Chondrocyte (in vitro differentiated cells): Measurements from ENCODE around the gene AP3S2. TPM values are rescaled to one million over a fixed set of nuclear protein-coding genes. Genes with fewer than 3 reads are reported as not detected.

Experiments used
- DNase-seq: peaks from one replicate; pipeline ENCODE4 v3.0.0; 2021; ENCODE audit warnings: mixed read lengths, low spot score
- H3K27ac Mint-ChIP-seq: one replicate; pipeline ENCODE4 v1.8.0; 2021; ENCODE audit warnings: mild to moderate bottlenecking, moderate library complexity, mixed read lengths; ENCODE audit not compliant: unreplicated experiment
- H3K27me3 Mint-ChIP-seq: 2 replicates; pipeline ENCODE4 v1.8.0; 2021; ENCODE audit warnings: low read depth, mixed read lengths
- H3K36me3 Mint-ChIP-seq: 2 replicates; pipeline ENCODE4 v1.8.0; 2021; ENCODE audit warnings: low read depth, mixed read lengths
- H3K4me1 Mint-ChIP-seq: 2 replicates; pipeline ENCODE4 v1.8.0; 2021; ENCODE audit warnings: low read depth, mild to moderate bottlenecking, mixed read lengths
- H3K4me3 Mint-ChIP-seq: one replicate; pipeline ENCODE4 v1.8.0; 2021; ENCODE audit warnings: mild to moderate bottlenecking, moderate library complexity, mixed read lengths; ENCODE audit not compliant: unreplicated experiment
- H3K9me3 Mint-ChIP-seq: 2 replicates; pipeline ENCODE4 v1.8.0; 2021; ENCODE audit warnings: low read depth, mixed read lengths
- total RNA-seq: library from RNA; stranded (reverse); gene quantifications from 3 replicates; pipeline ENCODE4 v1.2.1, GENCODE V29; 2021
- TF ChIP-seq, protein P1 (sequence below): fragments of 200-600 bp; sonication (generic); IDR thresholded peaks from 2 replicates; pipeline ENCODE4 v1.5.0; 2021; ENCODE audit warnings: antibody characterized with exemption, mild to moderate bottlenecking, moderate library complexity

The AP3S2 gene
- total RNA-seq, 1 donor from 2014 or later = 24.4 TPM

DNA sequence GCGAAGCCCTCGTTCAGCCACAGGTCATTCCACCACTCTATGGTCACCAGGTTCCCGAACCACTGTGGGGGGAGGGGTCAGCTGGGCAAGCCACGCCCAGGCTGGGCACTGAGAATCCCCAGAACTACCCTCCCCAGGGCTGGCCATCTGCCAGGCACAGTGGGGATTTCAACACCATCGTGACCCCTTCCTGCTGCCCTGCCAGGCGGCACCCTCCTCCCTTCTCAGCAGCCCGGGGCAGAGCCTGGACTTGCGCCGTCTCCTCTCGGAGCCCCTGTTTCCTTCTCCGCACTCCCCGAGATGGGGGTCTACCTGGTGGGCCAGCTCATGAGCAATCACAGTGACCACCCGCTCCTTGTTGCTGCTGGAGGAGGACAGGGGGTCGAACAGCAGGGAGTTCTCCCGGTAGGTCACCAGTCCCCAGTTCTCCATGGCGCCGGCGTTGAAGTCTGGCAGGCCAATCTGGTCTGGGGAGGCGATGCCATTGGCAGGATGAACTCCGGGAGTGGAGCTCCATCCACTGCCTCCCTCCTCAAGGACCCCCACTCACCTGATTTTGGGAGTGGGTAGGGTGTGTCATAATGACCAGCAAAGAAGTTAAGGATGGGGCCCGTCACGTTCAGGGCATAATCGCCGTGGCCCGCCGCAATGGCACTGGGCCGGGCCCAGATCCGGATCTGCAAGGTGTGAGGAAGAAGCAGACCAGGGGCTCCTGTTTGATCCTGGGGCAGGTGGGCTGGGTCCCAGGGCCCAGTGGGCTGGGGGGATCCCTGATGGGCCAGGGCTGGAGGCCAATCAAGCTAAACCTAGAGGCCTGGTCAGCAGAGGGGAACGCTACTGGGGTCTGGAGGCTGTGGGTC is 89.6 kb downstream of the AP3S2 start:
- no peaks in the 10 kb centered on the region for H3K27me3 Mint-ChIP-seq
- TF ChIP-seq, protein P1, sequence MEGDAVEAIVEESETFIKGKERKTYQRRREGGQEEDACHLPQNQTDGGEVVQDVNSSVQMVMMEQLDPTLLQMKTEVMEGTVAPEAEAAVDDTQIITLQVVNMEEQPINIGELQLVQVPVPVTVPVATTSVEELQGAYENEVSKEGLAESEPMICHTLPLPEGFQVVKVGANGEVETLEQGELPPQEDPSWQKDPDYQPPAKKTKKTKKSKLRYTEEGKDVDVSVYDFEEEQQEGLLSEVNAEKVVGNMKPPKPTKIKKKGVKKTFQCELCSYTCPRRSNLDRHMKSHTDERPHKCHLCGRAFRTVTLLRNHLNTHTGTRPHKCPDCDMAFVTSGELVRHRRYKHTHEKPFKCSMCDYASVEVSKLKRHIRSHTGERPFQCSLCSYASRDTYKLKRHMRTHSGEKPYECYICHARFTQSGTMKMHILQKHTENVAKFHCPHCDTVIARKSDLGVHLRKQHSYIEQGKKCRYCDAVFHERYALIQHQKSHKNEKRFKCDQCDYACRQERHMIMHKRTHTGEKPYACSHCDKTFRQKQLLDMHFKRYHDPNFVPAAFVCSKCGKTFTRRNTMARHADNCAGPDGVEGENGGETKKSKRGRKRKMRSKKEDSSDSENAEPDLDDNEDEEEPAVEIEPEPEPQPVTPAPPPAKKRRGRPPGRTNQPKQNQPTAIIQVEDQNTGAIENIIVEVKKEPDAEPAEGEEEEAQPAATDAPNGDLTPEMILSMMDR = no peak
- H3K9me3 Mint-ChIP-seq = no peaks in the 10 kb centered on the region
- no peak overlapping the region for H3K27ac Mint-ChIP-seq
- peaks cover 24% of the 10 kb centered on the region for H3K4me1 Mint-ChIP-seq
- no peak overlapping the region for H3K4me3 Mint-ChIP-seq
- peak; percentile 73 for DNase-seq
- peaks cover 18% of the 10 kb centered on the region for H3K36me3 Mint-ChIP-seq

- peaks cover 14% of the 10 kb centered on the region for H3K4me1 Mint-ChIP-seq
- H3K9me3 Mint-ChIP-seq = no peaks in the 10 kb centered on the region
- DNase-seq = no peak
- H3K4me3 Mint-ChIP-seq = no peak overlapping the region
- TF ChIP-seq, protein P1 = no peak
- H3K36me3 Mint-ChIP-seq = peaks cover 23% of the 10 kb centered on the region
- no peak overlapping the region for H3K27ac Mint-ChIP-seq
- H3K27me3 Mint-ChIP-seq = no peaks in the 10 kb centered on the region
These were observed 90.6 kb downstream of the AP3S2 start for GRCh38 chr15:89802986-89803824.

DNA sequence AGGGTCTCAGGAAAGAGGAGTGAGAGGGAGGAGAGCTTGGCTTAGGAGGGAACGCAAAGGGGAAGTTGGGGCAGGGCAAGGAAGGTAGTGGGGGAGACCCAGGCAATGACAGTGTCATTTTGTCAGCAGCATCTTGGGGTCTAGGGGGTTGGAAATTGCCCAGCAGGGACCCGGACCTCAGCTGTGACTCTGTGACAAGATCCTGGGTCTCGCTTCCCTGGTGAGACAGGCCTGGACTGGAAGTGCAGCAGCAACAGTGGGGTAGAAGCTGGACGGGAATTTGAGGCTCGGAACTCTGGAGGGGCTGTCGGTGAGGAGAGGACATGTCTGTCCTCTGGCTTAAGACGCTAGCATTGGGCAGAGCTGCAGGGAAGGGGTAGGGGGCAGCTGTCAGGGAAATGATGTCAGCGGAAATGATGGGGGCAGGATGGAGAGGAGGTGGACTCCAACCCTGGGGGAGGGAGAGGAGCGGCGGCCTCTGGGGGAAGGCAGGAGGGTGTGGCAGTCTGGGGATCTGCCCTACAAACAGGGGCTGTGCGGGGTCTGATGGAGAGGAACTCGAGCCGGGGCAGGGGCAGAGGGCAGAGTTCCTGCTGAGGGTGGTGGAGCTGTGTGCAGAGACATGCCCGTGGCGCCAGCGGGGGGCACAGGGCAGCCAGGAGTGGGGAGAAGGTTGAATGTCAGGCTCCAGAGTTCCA is 91.4 kb downstream of the AP3S2 start:
- Mint-ChIP-seq H3K27me3 (no peaks in the 10 kb centered on the region), H3K4me3 (no peak overlapping the region), H3K27ac (no peak overlapping the region), H3K36me3 (peaks cover 27% of the 10 kb centered on the region), H3K9me3 (no peaks in the 10 kb centered on the region), H3K4me1 (peaks cover 8% of the 10 kb centered on the region)
- DNase-seq = no peak
- TF ChIP-seq, protein P1 = no peak

DNA sequence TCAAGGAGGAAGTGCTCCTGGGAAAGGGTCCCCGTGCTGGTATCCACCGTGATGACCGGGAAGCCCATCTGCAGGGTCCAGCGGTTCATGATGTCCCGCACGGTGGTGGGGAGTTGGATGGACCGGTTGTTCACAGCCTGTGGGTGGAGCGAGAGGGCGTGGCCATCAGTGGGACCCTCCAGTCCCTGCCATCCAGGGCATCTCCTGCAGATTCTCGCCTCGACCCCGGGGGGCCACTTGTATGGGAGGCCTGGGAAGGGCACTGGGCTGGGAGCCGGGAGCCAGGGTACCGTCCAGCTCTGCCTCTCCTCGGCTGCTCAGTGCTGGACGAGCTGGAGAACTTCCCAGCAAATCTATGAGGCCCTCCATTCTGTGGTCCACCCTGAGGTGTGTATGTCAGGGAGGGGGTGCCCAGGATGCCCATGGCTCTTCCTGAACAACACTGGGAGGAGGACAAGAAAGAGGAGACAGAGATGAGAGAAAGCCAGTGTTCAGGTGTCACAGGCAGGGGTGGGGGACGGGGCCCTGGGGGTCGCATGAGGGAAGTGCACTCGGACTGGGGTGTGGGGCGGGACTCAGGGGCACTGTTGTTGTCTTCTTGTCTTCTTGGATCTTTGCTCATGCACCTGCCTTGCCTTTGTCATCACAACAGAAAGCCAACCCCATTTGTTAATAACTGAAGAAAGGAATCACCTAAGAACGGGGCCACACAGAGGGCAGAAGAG is 92.2 kb downstream of the AP3S2 start:
- H3K27me3 Mint-ChIP-seq = no peaks in the 10 kb centered on the region
- H3K4me1 Mint-ChIP-seq = peaks cover 8% of the 10 kb centered on the region
- TF ChIP-seq, protein P1 = no peak
- H3K27ac Mint-ChIP-seq = no peak overlapping the region
- peaks cover 33% of the 10 kb centered on the region for H3K36me3 Mint-ChIP-seq
- H3K9me3 Mint-ChIP-seq = no peaks in the 10 kb centered on the region
- DNase-seq = no peak
- H3K4me3 Mint-ChIP-seq = no peak overlapping the region
